ENCODE data around the gene HBS1L. TPM values are rescaled to one million over a fixed set of nuclear protein-coding genes. Genes with fewer than 3 reads are reported as not detected.
A peak's percentile ranks its signal among the peaks of the same experiment; 100 is the strongest.

HBS1L gene
- total RNA-seq, 2 donors from 2014 or later, result 21.3 to 29.0 TPM

DNA sequence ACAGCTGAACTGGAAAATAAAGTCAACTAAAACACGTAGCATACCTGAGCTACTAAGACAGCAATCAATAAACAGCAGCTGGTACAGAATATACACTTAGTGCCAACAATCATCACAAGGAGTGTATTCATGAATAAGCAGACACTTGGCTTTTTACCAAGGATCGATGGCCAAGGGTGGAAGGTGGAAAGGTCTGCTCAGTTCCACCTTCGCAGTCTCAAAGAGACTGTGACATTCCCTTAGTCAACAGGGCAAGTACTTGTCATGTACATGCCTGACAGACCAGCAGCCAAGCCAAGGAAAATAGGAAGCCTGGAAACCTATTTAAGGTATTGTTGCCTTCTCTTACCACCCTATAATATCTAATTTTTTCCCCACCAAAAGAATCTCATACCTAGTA lies 21.4 kb downstream of the HBS1L start:
- Histone ChIP-seq H3K27me3 (no peaks in the 10 kb centered on the region), H3K4me3 (no peak overlapping the region), H3K9me3 (no peaks in the 10 kb centered on the region), H3K27ac (peak overlapping the region in 2 of 4 donors; percentile 12 to 22), H3K36me3 (replicated peaks in 1 of 2; ENCODE audit: insufficient read depth in 1 of 2, low read depth in 2 of 2) (no peaks in the 10 kb centered on the region), H3K4me1 (peaks cover 26% of the 10 kb centered on the region)
- TF ChIP-seq CTCF (IDR thresholded peaks at IDR 0.05), result no peak
- TF ChIP-seq POLR2A (IDR thresholded peaks at IDR 0.05), result no peak
- 20 to 21% methylated on average over 3 of the region's 3 CpGs for WGBS, 2 donors
- ATAC-seq, result peak; percentile 86
- intact Hi-C loops (cut with DNase I), result no loop called here
- peak; percentile 42 to 58 (median 53) for DNase-seq

DNA sequence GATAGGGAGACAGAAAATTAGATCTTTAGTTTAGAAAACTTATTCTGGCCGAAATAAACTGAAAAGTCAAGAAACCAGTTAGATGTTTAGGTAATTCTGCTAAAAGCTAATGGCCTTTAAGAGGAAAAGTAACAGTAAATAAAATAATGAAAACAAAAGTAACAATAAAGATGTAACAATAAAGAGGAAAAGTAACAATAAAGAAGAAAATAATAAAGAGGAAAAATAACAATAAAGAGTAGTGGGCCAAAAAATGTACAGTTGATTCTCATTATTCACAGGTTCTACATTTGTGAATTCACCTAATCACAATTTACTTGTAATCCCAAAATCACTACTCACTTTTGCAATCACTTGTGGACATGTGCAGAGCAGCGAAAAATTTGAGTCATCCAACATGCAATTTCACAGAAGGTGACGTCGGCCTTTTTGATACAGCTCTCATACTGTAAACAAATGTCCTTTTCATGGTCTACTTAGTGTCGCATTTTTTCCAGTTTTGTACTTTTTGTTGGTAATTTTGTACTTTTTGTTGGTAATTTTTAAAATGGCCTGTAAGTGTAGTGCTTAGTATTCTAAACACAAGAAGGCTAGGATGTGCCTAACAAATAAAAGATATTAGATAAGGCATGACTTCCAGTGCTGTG lies 24.0 kb downstream of the HBS1L start:
- no peaks in the 10 kb centered on the region for H3K9me3 ChIP-seq
- DNase-seq (no peak), ATAC-seq (no peak)
- no peaks in the 10 kb centered on the region for H3K36me3 ChIP-seq (replicated peaks in 1 of 2; ENCODE audit: insufficient read depth in 1 of 2, low read depth in 2 of 2)
- intact Hi-C loops (cut with DNase I), result no loop called here
- H3K4me3 ChIP-seq, result no peak overlapping the region
- WGBS, 2 donors, result 78 to 81% methylated on average over 5 of the region's 5 CpGs
- no peak overlapping the region for H3K27ac ChIP-seq
- peaks cover 12% of the 10 kb centered on the region for H3K4me1 ChIP-seq
- H3K27me3 ChIP-seq, result no peaks in the 10 kb centered on the region
- TF ChIP-seq CTCF (IDR thresholded peaks at IDR 0.05) (no peak), POLR2A (IDR thresholded peaks at IDR 0.05) (no peak)

DNA sequence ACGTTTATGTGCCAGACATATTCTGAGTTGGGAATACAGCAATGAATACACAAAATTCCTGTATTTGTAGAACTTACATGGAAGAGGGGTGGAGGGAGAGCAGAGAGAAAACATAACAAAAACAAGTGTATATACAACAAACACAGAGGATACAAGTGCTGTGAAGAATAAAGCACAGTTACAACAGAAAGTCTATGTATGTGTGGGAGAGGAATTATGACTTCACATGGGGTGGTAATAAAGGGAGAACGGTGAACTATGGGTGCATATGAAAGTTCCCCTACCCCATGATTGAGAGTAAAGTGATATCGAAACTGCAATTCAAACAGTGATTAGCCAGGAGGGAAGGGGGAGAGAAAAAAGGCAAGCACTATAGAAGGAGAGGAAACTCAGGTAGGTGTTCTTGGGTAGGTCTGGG lies 24.6 kb downstream of the HBS1L start:
- TF ChIP-seq POLR2A (IDR thresholded peaks at IDR 0.05) (no peak), CTCF (IDR thresholded peaks at IDR 0.05) (no peak)
- no peak overlapping the region for H3K4me3 ChIP-seq
- DNase-seq (no peak), ATAC-seq (no peak)
- intact Hi-C loops (cut with DNase I), result no loop called here
- H3K4me1 ChIP-seq, result peaks cover 12% of the 10 kb centered on the region
- 59 to 79% methylated on average over 3 of the region's 3 CpGs for WGBS, 2 donors
- H3K27me3 ChIP-seq, result no peaks in the 10 kb centered on the region
- H3K9me3 ChIP-seq, result no peaks in the 10 kb centered on the region
- H3K27ac ChIP-seq, result no peak overlapping the region
- no peaks in the 10 kb centered on the region for H3K36me3 ChIP-seq (replicated peaks in 1 of 2; ENCODE audit: insufficient read depth in 1 of 2, low read depth in 2 of 2)

DNA sequence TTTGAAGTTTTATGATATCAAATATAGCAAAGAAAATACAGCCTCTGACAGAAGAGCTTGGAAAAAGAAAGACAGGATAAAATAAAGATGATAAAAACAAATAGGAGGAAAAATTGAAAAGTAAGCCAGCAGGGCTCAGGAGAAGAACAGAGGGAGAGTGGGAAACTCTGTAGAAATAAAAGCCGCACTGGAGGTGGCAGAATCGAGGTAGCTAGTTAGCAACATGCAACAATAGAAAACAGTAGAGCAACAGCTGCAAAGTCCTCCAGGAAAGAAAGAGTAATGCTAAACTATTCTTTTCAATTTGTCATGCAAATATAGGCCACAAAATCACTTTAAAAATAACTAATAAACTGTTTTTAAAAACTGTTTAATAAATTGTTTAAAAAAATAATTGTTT lies 28.8 kb downstream of the HBS1L start:
- ATAC-seq, result no peak
- no peaks in the 10 kb centered on the region for H3K9me3 ChIP-seq
- H3K27me3 ChIP-seq, result no peaks in the 10 kb centered on the region
- DNase-seq, result no peak
- no peak overlapping the region for H3K27ac ChIP-seq
- no peak overlapping the region for H3K4me3 ChIP-seq
- intact Hi-C loops (cut with DNase I), result no loop called here
- H3K36me3 ChIP-seq (replicated peaks in 1 of 2; ENCODE audit: insufficient read depth in 1 of 2, low read depth in 2 of 2), result no peaks in the 10 kb centered on the region
- 81 to 83% methylated on average over 2 of the region's 2 CpGs for WGBS, 2 donors
- no peak for TF ChIP-seq CTCF (IDR thresholded peaks at IDR 0.05)
- TF ChIP-seq POLR2A (IDR thresholded peaks at IDR 0.05), result no peak
- H3K4me1 ChIP-seq, result no peaks in the 10 kb centered on the region

- intact Hi-C loops (cut with DNase I), result no loop called here
- no peak for ATAC-seq
- Histone ChIP-seq H3K27me3 (no peaks in the 10 kb centered on the region), H3K9me3 (no peaks in the 10 kb centered on the region), H3K27ac (no peak overlapping the region), H3K4me3 (no peak overlapping the region), H3K36me3 (replicated peaks in 1 of 2; ENCODE audit: insufficient read depth in 1 of 2, low read depth in 2 of 2) (no peaks in the 10 kb centered on the region), H3K4me1 (no peaks in the 10 kb centered on the region)
- TF ChIP-seq POLR2A (IDR thresholded peaks at IDR 0.05) (no peak), CTCF (IDR thresholded peaks at IDR 0.05) (no peak)
- no peak for DNase-seq
- 83 to 90% methylated on average over 2 of the region's 2 CpGs for WGBS, 2 donors
Measured at GRCh38 chr6:135025175-135025574, 29.4 kb downstream of the HBS1L start.

Data from body of pancreas (tissue), 4 donors.